ENCODE results near the gene CCR5AS.
"Not testable (repeated sequence)": the region's sequence is repeated elsewhere in the genome, so short reads cannot be mapped to it uniquely, and the experiment has no call there.

The CCR5AS gene

GRCh38 chr3:46406443-46406787 is 451 bp downstream of the CCR5AS start:
- DNase-seq (ENCODE audit: low read depth in 4 of 4, low spot score in 3 of 4) = no peak

- DNase-seq (ENCODE audit: low read depth in 4 of 4, low spot score in 3 of 4) = no peak
Measured at GRCh38 chr3:46405301-46406019, 1.4 kb downstream of the CCR5AS start.

DNA sequence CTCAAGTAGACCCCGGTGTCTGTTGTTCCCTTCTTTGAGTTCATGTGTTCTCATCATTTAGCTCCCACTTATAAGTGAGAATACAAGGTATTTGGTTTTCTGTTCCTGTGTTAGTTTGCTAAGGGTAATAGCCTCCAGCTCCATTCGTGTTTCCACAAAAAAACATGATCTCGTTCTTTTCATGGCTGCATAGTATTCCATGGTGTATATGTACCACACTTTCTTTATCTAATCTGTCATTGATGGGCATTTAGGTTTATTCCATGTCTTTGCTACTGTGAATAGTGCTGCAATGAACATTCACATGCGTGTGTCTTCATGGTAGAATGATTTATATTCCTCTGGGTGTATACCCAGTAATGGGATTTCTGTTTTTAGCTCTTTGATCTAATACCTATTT is 4.0 kb downstream of the CCR5AS start:
- not testable (repeated sequence) for DNase-seq (ENCODE audit: low read depth in 4 of 4, low spot score in 3 of 4)

DNA sequence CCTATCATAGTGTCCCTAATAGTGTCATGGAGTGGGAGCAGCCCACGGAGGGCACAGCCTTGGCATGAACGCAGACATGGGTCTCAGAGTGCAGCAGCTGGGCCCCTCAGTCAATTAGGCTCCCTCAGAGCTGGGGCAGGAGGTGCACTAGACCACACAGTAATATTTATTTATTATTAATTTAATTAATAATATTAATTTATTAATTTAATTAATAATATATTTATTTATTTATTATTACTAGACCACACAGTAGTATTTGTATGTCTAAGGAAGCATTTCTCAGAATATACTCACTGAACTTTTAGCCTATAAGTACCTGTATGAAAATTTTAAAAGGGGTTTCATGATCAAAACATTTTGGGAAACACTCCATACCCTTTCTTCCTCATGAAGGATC is 5.3 kb downstream of the CCR5AS start:
- no peak for DNase-seq (ENCODE audit: low read depth in 4 of 4, low spot score in 3 of 4)

DNA sequence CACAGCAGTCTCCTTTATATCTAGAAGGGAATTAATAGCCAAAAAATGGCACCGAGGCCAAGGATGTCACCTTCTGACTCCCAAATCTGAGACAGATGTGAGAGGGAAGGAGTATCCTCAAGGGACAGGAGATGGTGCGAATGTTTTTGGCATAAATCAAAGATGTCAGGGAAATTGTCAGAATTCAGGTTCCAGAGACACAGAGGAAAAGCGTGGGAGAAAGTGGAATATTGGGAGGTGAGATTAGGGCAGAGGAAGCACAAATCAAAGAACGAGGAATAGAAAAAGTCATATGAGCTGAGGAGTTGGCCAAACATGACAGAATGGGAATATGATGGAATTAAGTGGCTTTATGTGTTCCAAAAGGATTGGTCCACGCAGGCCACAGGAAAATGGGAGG is 6.0 kb downstream of the CCR5AS start:
- no peak for DNase-seq (ENCODE audit: low read depth in 4 of 4, low spot score in 3 of 4)

DNA sequence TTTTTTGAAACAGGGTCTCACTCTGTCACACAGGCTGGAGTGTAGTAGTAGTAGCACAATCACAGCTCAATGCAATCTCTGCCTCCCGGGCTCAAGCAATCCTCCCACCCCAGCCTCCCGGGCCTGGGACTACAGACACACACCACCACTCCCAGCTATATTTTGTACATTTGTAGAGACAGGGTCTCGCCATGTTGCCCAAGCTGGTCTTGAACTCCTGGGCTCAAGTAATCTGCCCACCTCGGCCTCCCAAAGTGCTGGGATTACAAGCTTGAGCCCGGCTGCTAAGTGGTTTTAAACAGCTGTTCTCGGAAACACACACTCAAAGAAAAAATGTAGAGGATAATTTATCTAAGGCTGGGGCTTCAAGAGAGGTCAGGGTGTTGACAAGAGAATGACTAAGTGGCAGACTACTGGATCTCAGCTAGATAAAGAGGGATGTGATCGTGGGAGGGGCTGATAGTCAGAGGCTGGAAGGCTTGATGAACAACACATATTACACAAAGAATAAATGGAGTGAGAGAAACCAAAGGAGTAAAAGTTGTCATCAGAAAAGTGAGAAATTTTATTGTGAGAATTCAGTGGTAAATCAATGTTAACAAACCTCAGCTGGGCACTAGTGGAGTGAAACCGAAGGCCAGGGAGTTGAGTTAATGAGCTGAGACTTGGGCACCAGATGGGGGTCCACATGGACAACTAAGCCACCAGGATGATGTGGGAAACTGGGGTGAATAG is 6.7 kb downstream of the CCR5AS start:
- no peak for DNase-seq (ENCODE audit: low read depth in 4 of 4, low spot score in 3 of 4)

- no peak for DNase-seq (ENCODE audit: low read depth in 4 of 4, low spot score in 3 of 4)
Measured at GRCh38 chr3:46399557-46399956, 7.3 kb downstream of the CCR5AS start.

DNA sequence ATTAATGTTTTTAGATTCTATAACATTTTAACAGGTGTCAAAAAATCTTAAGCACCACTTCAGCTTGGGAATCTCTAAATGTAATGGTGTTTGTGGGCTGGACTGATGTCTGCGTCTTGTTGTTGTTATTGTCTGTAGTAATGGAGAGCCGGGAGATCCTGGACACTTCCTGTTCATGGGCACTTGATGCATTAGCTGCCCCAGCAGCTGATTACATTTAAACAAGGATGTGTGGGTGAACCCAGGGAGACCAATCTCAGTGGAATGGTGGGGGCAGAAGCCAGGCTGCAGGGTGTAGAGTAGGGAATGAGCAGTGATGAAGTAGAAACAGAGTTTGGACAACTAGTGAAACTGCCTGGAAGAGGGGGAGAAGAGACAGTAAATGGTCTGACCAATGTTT is 7.8 kb downstream of the CCR5AS start:
- DNase-seq (ENCODE audit: low read depth in 4 of 4, low spot score in 3 of 4) = no peak

DNA sequence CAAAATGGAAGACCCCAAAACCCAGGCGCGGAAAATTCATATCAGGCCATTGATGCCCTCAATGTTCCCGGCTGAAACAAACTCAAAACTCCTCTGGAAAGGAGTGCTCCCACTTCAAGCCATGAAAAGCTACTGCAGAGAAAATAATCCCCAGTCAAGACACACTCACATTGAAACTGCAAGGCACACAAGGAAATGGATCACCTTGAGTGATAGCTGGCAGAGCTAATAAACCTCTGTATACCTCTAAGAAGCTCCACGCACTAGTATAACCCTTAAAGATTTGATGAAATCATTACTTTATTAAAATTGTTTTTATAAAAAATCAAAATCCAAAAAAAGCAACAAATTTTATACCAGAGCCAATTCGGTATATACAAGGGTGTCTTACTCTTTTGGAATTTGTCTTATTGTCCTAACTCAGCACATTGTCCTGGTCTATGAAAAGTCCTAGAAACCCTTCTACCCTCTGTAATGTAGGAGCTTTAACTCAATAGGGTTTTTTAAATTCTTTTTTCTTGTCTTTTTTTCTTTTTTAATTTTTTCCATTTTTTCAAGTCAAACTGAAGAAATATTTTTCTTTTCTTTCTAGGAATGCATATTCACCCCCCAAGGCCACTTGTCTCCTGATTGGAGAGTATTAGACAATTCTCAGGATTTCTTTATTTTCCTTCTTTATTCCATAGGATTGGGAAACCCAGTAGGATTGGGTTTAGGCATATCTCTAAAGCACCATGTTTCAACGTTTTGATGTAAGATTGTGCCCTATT is 8.5 kb downstream of the CCR5AS start:
- DNase-seq (ENCODE audit: low read depth in 4 of 4, low spot score in 3 of 4) = no peak

GRCh38 chr3:46397111-46397510 is 9.8 kb downstream of the CCR5AS start:
- DNase-seq (ENCODE audit: low read depth in 4 of 4, low spot score in 3 of 4) = no peak

DNA sequence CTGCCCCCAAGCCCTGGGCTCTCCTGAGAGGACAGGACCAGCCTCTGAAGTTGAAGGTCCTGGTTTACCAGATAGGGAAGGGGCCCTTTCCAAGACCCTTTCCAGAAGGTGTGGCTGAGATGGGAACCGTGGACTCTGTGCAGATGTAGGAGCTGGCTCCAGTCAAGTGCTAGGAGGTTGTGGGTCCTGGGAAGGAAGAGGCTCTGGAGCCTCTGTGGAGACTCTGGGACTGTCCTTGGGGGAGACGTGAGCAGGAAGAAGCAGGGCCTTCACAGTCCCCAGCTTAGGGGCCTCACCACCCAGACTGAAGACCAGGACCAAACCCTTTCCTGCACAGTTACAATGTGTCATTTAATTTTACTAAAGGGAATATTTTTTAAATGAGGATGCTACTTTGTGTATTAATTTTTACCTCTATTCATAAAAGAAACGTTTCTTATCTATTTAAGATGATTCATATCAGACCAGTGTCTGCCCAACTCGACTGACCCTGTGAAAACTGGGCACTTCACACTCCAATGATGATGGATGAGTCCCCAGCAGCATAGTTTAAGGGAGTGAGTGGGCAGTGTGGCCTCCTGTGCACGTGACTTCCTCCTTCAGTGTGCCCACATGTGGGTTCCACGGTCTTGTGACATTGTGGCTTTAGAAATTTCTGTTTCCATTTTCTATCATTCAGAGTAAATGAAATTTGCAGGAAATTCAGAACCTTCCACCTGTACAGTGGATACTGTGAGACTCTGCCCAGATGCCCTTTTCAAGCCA is 10.9 kb downstream of the CCR5AS start:
- DNase-seq (ENCODE audit: low read depth in 4 of 4, low spot score in 3 of 4) = no peak

GRCh38 chr3:46395210-46395661 is 11.6 kb downstream of the CCR5AS start:
- DNase-seq (ENCODE audit: low read depth in 4 of 4, low spot score in 3 of 4) = no peak

DNA sequence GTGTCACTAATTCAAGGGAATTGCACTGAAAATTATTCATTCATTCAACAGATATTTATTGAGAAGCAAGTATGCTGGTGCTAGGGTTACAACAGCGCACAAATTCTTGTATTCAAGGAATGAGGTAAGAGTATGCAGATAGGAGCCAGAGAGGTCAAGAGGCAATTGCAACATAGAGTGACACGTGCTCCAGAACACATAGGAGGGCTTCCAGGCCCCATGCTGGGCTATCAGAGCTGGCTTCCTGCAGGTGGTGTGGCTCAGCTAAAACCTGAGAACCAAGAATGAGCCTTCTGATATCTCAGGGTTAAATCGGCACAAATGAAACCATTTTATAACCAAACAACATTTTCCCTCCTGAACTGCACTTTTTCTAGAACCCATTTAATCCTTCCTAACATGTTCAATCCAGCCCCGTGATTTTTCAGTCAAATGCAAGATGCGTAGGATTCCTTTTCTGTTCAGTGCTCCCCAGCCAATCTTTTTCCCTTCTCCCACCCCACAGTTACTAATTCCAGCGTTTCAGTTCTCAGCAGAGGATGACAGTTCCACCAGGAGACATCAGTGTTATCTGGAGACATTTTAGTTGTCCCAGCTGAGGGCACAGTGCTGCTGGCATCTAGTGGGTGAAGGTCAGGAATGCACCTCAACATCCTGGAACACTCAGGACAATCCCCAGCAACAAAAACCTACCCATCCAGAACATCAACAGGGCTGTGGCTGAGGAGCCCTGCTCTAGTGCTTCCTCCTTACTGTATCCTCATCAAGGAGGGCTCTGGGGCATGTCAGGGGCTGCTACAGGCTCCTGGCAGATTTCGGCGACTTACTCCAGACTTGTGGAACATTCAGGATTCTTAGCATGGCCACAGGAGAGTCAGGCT is 13.1 kb downstream of the CCR5AS start:
- no peak for DNase-seq (ENCODE audit: low read depth in 4 of 4, low spot score in 3 of 4)

GRCh38 chr3:46393011-46393410 is 13.9 kb downstream of the CCR5AS start:
- DNase-seq (ENCODE audit: low read depth in 4 of 4, low spot score in 3 of 4) = no peak

- DNase-seq (ENCODE audit: low read depth in 4 of 4, low spot score in 3 of 4) = not testable (repeated sequence)
Measured at GRCh38 chr3:46391526-46391925, 15.3 kb downstream of the CCR5AS start.

DNA sequence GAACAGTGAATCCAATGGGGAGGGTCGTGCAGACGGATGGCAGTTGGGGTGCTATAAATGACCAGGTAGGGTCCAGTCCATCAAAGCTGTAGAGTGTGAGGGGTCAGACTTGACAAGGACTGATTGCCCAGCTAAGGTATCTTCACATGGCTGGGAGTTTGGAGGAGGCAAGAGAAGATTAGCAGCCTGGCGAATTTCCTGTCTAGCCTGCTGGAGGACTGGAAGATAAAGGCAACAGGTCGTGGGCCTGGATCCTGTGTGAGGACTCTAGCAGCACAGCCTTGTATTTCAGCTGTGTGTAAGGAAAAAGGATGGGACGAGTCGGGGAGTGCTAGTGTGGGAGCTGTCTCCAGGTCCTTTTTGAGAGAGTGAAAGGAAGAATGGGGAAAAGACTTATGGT is 17.6 kb downstream of the CCR5AS start:
- no peak for DNase-seq (ENCODE audit: low read depth in 4 of 4, low spot score in 3 of 4)

GRCh38 chr3:46388847-46389246 is 18.0 kb downstream of the CCR5AS start:
- DNase-seq (ENCODE audit: low read depth in 4 of 4, low spot score in 3 of 4) = not testable (repeated sequence)

GRCh38 chr3:46386205-46386604 is 20.7 kb downstream of the CCR5AS start:
- no peak for DNase-seq (ENCODE audit: low read depth in 4 of 4, low spot score in 3 of 4)

GRCh38 chr3:46383951-46384330 is 22.9 kb downstream of the CCR5AS start:
- DNase-seq (ENCODE audit: low read depth in 4 of 4, low spot score in 3 of 4) = no peak
